Measurements from ENCODE around the gene ZFR2.

Gene ZFR2

DNA sequence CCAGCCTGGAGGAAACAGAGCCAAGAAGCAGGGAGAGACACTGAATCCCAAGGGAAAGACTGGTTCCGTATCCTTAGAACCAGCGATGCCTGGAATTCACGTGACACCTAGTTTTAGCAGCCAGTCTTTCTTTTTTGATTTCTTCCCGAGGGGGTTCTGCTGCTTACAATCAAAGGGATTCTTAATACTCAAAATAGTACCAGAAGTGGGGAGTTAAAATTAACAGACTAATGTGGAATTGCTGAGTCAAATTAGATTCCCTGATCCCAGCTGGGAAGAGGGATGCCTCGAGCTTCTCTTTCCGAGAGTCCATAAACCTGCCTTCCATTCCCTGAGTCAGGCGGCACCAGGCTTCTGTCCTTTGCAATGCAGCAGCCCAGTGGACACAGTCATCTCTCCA is 77.9 kb downstream of the ZFR2 start:
- Histone ChIP-seq H3K27me3 (ENCODE audit: insufficient read depth, low read length, poor library complexity) (peaks cover 7% of the 10 kb centered on the region), H3K4me3 (ENCODE audit: low read depth in 1 of 2, low read length in 2 of 2) (no peak overlapping the region), H3K9me3 (ENCODE audit: insufficient read depth, low read length, severe bottlenecking) (no peaks in the 10 kb centered on the region), H3K27ac (ENCODE audit: low read length) (no peak overlapping the region), H3K9ac (ENCODE audit: low read depth, low read length) (no peak overlapping the region), H3K4me1 (ENCODE audit: insufficient read depth, low read length) (no peaks in the 10 kb centered on the region), H3K79me2 (ENCODE audit: insufficient read depth, low read length) (no peaks in the 10 kb centered on the region), H3K36me3 (ENCODE audit: insufficient read depth, low read length) (no peaks in the 10 kb centered on the region), H3K4me2 (ENCODE audit: insufficient read depth, low read length) (no peak overlapping the region), H4K20me1 (ENCODE audit: insufficient read depth, low read length) (no peaks in the 10 kb centered on the region), H2AFZ (ENCODE audit: low read depth, low read length) (no peak overlapping the region)
- TF ChIP-seq, protein P1, sequence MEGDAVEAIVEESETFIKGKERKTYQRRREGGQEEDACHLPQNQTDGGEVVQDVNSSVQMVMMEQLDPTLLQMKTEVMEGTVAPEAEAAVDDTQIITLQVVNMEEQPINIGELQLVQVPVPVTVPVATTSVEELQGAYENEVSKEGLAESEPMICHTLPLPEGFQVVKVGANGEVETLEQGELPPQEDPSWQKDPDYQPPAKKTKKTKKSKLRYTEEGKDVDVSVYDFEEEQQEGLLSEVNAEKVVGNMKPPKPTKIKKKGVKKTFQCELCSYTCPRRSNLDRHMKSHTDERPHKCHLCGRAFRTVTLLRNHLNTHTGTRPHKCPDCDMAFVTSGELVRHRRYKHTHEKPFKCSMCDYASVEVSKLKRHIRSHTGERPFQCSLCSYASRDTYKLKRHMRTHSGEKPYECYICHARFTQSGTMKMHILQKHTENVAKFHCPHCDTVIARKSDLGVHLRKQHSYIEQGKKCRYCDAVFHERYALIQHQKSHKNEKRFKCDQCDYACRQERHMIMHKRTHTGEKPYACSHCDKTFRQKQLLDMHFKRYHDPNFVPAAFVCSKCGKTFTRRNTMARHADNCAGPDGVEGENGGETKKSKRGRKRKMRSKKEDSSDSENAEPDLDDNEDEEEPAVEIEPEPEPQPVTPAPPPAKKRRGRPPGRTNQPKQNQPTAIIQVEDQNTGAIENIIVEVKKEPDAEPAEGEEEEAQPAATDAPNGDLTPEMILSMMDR (IDR thresholded peaks at IDR 0.05; ENCODE audit: borderline replicate concordance, extremely low read depth, low read length, poor library complexity, severe bottlenecking) = no peak
- no peak for TF ChIP-seq EZH2 (IDR thresholded peaks at IDR 0.05; ENCODE audit: borderline replicate concordance, low read depth, low read length, severe bottlenecking)
- DNase-seq (no peak), ATAC-seq (ENCODE audit: insufficient read depth, low read depth) (no peak)

DNA sequence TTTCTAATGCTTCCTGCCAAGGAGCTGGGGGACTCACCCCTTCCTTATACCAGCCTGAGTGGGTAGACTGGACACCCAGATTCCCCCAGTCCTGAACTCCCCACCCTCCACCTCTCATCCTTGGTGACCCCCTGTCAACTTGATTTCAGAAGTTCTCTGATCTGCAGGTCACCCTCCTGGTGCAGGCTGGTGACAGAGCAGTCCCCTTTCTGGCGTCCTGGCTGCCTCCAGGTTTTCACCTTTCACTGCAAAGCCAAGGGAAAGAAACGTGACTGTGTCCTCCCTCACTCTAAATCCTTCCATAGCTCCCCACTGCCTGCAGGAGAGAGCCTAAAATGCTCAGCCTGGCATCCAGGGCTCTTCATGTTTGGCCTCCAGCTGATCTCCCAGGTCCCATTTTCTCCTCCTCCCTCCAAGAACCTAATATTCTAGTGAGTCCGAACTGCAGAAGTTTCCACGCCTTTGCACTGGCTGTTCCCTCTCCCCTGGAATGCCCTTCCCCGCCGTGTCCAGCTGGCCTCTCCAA is 78.6 kb downstream of the ZFR2 start:
- no peak overlapping the region for H3K27ac ChIP-seq (ENCODE audit: low read length)
- H3K9ac ChIP-seq (ENCODE audit: low read depth, low read length) = no peak overlapping the region
- ATAC-seq (ENCODE audit: insufficient read depth, low read depth) = no peak
- H3K79me2 ChIP-seq (ENCODE audit: insufficient read depth, low read length) = no peaks in the 10 kb centered on the region
- H3K9me3 ChIP-seq (ENCODE audit: insufficient read depth, low read length, severe bottlenecking) = no peaks in the 10 kb centered on the region
- peaks cover 6% of the 10 kb centered on the region for H3K4me1 ChIP-seq (ENCODE audit: insufficient read depth, low read length)
- 0 out of 2 replicates have a peak, but pooled peaks cover 3% of the 10 kb centered on the region for H4K20me1 ChIP-seq (ENCODE audit: insufficient read depth, low read length)
- peaks cover 13% of the 10 kb centered on the region for H3K27me3 ChIP-seq (ENCODE audit: insufficient read depth, low read length, poor library complexity)
- H3K4me3 ChIP-seq (ENCODE audit: low read depth in 1 of 2, low read length in 2 of 2) = no peak overlapping the region
- DNase-seq = no peak
- no peaks in the 10 kb centered on the region for H3K36me3 ChIP-seq (ENCODE audit: insufficient read depth, low read length)
- H3K4me2 ChIP-seq (ENCODE audit: insufficient read depth, low read length) = no peak overlapping the region
- no peak overlapping the region for H2AFZ ChIP-seq (ENCODE audit: low read depth, low read length)
- TF ChIP-seq EZH2 (IDR thresholded peaks at IDR 0.05; ENCODE audit: borderline replicate concordance, low read depth, low read length, severe bottlenecking) = no peak
- TF ChIP-seq, protein P1 (IDR thresholded peaks at IDR 0.05; ENCODE audit: borderline replicate concordance, extremely low read depth, low read length, poor library complexity, severe bottlenecking) = no peak

DNA sequence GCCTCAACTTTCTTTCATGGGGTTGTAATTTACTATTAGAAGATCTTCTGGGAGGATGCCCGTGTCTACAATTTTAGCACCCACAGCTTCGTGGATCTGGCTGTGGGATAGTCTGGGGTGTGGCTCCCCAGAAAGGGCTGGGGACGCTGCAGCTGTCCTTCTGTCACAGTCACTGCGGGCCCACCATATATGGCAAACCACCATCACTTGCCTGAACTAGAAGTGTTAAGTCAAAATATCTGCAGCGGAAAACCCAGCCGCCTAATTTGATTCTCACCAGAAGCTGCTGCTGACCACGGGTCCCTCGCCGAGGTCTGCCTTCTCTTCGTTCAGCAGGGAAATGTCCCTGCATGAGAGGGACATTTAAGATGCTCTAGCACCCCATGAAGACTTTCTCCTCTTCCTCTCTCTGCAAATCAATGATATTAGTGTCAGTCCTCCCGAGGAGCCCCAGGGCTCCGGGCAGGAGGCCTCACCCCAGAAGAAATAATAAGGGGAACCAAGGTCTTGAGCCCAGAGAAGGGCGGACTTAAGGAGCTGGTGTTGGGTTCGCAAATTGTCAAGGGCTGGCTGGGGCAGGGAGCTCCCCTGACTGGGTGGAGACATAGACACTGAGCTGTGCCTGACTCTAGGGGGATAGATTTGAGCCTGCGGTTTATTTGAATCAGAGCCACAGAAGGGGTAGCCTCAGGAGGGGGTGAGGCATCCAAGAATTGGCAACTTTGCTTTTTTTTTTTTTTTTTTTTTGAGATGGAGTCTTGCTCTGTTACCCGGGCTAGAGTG is 79.7 kb downstream of the ZFR2 start:
- DNase-seq = no peak
- Histone ChIP-seq H4K20me1 (ENCODE audit: insufficient read depth, low read length) (0 out of 2 replicates have a peak, but pooled peaks cover 5% of the 10 kb centered on the region), H3K9ac (ENCODE audit: low read depth, low read length) (no peak overlapping the region), H3K79me2 (ENCODE audit: insufficient read depth, low read length) (no peaks in the 10 kb centered on the region), H3K4me1 (ENCODE audit: insufficient read depth, low read length) (peaks cover 8% of the 10 kb centered on the region), H3K36me3 (ENCODE audit: insufficient read depth, low read length) (no peaks in the 10 kb centered on the region), H2AFZ (ENCODE audit: low read depth, low read length) (no peak overlapping the region), H3K4me2 (ENCODE audit: insufficient read depth, low read length) (no peak overlapping the region), H3K4me3 (ENCODE audit: low read depth in 1 of 2, low read length in 2 of 2) (no peak overlapping the region), H3K27ac (ENCODE audit: low read length) (no peak overlapping the region), H3K27me3 (ENCODE audit: insufficient read depth, low read length, poor library complexity) (peaks cover 19% of the 10 kb centered on the region), H3K9me3 (ENCODE audit: insufficient read depth, low read length, severe bottlenecking) (no peaks in the 10 kb centered on the region)
- no peak for TF ChIP-seq EZH2 (IDR thresholded peaks at IDR 0.05; ENCODE audit: borderline replicate concordance, low read depth, low read length, severe bottlenecking)
- no peak; the same call in 2 of the 3 replicates for ATAC-seq (ENCODE audit: insufficient read depth, low read depth)

Measured in DND-41 (cell line).